Tibial nerve (tissue), 4 donors: ENCODE data around the gene CLN6.

Experiments
- CTCF ChIP-seq, 5 experiments: fragments of 200-600 bp in 3 of 5; fragments of 450-650 bp in 2 of 5; sonication (generic) in 3 of 5; IDR thresholded peaks; one replicate each; pipeline ENCODE4 v1.5.1; 2016 to 2019; ENCODE audit warnings: antibody characterized with exemption in 5 of 5, mild to moderate bottlenecking in 3 of 5, moderate library complexity in 2 of 5
- EP300 ChIP-seq, 2 donors: sonication (generic); formaldehyde crosslinking; IDR thresholded peaks; one replicate each; pipeline ENCODE4 v1.6.1; 2017; ENCODE audit warnings: antibody characterized with exemption in 2 of 2, mild to moderate bottlenecking in 1 of 2
- POLR2A ChIP-seq, 2 donors: fragments of 450-650 bp; IDR thresholded peaks; one replicate each; pipeline ENCODE4 v1.6.1; 2017; ENCODE audit warnings: antibody characterized with exemption in 2 of 2, mild to moderate bottlenecking in 2 of 2, moderate library complexity in 2 of 2

- TF ChIP-seq CTCF (IDR thresholded peaks at IDR 0.05) (no peak), EP300 (IDR thresholded peaks at IDR 0.05) (no peak), POLR2A (IDR thresholded peaks at IDR 0.05) (no peak)
Observed at GRCh38 chr15:68218847-68219798, 10.4 kb downstream of the CLN6 start.
